Fibroblast of upper back skin (primary cell): ENCODE results near the gene SLC22A5.

Experiments used
- DNase-seq: peaks from one replicate; pipeline ENCODE4 v3.0.0-alpha.2; 2013

The SLC22A5 gene

DNA sequence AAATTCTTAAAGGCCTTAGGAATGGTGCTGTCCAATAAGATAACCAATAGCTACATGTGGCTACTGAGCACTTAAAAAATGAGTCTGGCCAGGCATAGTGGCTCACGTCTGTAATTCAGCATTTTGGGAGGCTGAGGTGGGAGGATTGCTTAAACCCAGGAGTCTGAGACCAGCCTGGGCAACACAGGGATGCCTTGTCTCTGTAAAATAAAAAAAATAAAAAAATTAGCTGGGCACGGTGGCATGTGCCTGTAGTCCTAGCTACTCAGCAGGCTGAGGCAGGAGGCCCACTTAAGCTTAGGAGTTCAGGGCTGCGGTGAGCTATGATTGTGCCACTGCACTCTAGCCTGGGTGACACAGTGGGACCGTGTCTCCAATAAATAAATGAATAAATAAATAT, 1.3 kb upstream of the SLC22A5 start:
- DNase-seq, result no peak

DNA sequence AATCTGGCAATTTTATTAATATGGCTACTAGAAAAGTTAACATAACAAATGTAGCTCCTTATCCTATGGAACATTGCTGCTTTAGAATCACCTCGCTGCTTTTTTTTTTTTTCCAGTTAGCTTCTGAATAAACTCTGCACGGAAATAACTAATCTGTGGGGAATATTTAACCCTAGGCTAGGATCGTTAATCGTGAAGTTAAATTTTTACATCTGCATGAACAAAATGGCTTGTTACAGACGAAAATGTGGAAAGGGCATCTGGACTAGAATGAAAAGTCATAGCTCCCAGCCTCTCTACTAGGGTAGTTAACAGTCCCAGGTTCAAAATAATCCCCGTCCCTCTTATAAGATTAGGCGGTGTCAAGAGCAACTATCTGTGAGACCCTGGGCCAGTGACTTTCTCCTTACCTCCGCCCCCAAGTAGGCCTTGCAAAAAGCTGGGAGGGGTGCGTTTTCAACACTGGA, 470 bp upstream of the SLC22A5 start:
- no peak for DNase-seq

DNA sequence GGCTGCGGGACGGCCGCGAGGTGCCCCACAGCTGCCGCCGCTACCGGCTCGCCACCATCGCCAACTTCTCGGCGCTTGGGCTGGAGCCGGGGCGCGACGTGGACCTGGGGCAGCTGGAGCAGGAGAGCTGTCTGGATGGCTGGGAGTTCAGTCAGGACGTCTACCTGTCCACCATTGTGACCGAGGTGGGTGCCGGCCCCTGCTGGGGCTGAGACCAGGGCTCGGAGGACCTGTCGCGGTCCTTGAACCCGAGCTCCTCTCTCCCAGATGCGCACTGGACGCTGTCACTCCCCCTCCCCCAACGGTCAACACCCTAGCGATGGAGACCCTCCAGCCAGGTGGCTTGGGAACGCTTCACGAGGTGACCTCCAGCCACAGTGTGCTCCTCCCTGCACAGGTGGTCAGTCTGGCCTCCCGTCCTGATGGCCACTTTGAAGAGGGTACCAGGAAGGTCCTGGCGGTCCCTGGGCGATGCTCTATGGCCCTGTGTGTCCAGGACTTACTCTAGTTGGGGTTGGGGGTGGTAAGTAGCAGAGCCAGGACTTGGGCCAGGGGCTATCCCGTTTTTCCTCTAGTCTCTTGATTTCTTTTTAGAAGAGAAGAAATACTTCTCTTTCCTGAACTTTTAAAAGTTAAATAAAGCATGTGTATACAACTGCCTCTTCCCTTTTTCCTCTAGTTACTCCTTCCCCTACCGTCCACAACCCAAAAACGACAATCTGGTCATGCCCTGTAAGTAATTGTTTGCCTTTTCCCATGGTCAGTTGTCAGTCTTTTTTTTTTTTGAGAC, 866 bp downstream of the SLC22A5 start:
- no peak for DNase-seq

DNA sequence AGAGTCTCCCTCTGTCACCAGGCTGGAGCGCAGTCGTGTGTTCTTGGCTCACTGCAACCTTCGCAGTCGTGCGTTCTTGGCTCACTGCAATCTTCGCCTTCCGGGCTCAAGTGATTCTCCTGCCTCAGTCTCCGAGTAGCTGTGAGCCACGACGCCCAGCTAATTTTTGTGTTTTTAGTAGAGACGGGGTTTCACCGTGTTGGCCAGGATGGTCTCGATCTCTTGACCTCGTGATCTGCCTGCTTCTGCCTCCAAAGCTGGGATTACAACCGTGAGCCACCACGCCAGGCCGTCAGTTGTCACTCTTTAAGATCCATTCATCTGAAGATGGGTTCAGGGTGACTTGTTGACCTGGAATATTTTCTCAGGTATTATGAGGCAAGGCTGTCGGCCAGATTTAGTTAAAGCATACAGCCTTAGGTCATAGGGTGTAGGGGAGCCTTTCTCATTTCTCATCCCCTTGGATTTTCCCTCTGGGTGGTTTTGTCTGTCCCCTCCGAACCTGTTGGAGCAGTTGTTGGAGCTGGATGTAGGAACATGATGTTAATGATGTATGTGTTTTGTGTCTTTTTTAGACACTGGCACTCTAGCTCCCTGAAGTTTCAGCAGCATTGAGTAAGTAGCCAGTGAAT, 1.6 kb downstream of the SLC22A5 start:
- DNase-seq, result no peak

DNA sequence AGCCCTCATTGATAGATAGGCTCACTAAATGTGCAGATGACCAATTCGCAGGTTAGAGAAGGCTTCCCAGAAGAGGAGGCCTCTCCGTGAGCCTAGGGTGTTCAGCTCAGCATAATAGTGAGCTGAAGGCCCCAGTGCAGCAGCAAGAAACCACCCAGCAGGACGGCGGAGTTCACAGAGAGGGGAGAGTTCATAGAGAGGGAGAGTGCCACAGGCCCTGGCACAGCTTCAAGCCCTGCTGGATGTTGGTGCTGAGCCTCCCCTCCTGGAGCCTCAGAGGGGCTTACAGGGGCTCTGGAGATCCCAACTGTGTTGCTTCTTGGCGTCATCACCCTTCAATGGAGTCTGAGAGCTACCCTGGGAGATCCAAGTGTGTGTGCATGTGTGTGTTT, 2.1 kb downstream of the SLC22A5 start:
- no peak for DNase-seq

DNA sequence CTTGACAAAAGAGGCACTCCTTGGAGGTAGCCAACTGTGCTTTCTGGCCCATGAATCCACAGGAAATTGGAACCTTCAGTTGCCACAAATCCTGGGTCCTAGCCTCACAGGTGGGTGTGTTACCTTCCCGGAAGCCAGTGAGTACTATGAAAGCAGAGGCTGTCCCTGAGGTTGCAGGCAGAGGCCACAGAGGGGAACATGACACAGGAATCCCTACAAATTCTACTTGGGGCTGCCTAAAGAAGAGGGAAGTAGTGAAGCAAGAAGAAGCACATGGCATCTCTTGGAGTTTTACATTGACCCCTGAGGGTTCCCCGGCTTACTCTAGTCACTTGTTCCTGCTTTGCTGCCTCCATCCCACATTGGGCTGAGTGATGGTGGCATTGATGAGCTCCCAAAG, 2.6 kb downstream of the SLC22A5 start:
- DNase-seq, result no peak

DNA sequence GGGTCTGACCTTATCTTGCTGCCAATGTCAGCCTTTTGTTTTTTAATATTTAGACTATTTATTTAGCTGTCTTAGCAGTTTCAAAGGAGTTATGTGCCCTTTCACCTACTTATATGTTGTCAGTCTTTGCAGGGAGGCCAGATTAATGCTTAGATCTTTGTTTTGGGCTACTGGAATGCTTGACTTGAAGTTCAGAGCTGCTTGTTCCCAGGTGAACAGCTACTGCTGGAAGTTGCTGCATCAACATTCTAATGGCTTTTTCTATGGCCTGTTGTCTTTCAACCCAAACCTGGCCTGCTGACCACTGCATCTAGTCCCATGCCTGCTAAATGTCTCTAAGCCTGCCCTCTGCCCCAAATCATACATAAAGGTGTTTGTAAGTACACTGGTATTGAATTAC, 3.0 kb downstream of the SLC22A5 start:
- DNase-seq, result no peak

DNA sequence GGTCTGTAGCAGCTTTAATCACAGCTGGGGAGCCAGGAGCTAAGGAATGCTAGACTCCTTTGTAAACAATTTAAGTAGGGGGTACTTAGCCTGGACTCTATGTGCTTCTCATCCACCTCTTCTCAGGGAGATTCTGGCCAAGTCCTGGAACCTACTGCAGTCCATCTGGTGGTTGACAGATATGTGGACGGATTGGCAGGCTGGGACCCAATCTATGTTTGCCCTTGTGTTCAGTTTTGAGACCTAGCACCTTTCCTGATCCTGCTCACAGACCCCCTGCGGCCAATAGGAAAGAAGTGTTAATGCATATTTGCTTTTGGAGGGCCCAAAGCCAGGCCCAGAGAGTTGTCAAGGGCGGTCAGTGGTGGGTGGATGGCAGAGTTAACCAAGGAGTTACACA, 6.4 kb downstream of the SLC22A5 start:
- DNase-seq, result no peak

DNA sequence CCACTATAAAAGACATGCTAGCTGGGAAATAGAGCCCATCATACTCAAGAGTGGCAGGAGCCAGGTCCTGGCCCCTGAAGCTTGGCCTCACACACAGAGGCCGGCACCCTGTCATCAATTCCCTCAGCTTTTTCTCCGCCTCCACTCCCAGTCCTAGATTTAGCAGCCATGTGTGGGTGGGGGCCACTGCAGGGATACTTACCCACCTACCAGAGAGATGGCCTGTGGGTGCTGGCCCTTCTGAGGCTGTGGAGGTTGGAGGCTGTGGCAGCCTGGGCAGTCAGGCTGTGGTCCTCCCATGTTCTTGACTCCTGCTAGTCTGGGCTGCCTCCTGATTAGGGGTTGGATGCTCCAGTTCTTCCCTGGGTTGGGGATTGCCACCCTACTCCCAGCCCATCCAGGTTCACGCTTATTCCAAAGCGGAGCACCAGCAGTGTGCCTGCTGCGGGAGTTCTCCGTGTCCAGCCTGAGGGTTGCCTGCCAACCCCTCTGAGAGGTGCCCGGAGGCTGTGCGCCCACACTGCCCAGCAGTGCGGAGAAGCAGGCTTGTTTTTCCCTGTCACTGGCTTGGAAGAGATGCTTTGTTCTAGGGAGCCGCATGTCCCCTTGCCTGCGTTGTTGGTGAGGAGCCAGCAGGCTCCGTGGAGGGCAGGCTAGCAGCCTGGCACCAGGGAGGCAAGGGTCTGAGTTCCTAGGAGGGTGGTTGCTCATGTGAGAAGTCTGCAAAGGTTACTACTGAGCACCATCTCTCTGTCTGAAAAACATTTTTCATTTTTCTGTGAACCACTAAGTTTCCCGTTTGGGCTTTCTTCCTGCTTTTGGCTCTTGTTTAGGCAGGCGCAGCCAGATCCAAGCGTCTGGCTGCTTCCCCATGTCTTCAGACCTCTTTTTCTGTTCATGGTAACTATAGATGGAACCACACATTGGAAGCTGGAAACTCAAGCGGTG, 7.5 kb downstream of the SLC22A5 start:
- no peak for DNase-seq

DNA sequence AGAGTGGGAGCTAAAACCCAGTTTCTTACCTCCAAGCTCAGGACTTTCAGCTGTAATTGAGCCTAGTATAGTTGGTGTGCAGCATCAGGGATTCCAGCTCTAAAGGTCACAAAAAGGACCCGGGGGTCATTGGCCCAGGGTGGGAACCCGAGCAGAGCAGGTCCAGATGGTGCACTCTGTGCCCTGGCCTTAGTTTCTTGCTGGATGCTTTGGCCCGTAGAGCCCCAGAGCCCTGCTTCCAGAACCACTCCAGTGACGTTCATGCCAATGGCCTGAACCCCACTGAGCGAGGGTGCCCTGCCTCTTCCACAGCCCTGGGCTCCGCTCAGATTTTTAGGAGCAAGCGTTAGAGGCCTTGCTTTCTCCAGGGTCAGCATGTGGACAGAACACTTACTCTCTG, 8.2 kb downstream of the SLC22A5 start:
- DNase-seq, result no peak

DNA sequence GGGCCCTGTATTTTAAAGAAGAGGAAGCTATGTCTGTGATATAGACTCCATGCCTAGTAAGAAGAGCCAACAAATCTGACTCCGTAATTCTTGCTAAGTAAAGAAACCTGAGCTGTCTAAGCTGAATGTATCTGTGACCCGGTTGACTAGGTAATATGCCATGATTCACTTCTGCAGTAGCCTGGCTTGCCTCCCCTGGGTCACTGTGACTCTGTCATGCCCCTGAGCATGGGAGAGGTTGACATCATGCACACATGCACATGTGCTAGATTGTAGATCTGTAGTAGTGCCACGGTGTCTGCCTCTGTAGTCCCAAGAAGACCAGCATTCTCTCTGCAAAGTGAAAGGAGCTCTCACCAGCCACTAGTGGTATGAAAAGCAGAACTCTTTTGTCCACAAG, 9.1 kb downstream of the SLC22A5 start:
- no peak for DNase-seq

DNA sequence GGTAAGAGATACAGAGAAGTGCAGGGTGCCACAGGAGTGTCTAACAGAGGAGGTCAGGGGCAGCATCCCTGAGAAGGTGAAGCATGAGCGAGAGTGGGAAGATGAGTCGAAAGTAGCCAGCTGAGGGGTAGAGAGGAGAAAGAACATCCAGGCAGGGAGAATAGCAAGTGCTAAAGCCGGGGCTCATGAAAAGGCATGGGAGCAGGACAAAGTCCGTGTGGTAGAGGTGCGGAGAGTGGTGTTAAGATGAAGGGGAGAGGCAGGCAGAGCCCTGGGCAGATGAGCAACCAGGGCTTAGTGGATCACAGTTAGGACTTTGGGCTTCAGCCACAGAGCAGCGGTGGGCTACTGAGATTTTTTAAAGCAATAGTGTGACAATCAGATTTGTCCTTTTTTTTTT, 10.5 kb downstream of the SLC22A5 start:
- no peak for DNase-seq

DNA sequence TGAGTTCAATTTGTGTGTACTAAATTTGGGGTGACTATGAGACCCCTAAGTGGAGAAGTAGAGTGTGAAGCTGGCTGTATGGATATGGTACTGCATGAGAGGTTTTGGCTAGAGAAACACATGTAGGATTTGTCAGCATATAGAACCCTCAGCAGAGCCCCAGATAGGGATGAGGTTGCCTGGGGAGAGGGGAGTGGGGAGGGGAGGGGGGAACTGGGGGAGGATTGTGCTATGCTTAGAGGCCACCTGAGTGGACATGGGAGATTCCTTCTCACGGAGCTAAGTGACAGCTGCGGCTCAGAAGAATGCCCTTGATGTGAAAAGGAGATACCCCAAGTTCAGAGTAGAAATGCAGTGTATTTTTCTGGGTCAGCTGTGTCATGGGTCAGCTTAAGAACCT, 11.2 kb downstream of the SLC22A5 start:
- no peak for DNase-seq

DNA sequence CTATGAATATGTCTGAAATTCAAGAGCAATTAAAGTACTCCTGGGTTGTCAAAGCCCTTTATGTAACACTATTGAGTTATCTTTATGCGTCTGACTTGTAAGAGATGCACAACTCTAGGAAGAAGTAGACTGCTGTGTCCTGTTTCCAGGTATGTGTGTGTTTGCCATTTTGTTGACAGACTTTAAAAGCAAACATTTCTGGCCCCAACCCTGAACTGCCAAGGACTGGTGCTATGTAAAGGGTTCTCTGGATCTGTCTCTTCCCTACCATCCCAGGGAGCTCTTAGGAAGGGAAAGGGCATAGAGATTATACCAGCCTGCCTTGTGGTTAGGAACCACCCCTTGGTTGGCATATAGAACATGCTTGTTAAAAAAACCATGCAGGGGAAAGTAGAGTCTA, 12.1 kb downstream of the SLC22A5 start:
- no peak for DNase-seq

DNA sequence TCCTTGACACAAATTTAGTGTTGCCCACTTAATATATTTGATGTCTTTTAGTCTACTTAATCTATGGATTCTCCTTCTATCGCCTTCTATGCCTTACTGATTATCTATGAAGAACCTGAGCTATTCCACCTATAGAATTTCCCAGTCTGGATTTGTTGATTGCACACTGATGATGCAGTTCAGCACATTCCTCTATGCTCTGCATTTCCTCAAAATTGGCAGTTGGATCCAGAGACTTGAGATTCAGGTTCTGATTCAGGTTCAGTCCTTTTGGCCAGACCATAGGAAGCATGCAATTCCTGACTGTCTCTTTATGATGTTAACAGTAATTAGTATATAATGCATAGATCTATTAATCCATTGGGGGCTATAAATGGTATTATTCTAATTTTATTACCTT, 13.8 kb downstream of the SLC22A5 start:
- no peak for DNase-seq

DNA sequence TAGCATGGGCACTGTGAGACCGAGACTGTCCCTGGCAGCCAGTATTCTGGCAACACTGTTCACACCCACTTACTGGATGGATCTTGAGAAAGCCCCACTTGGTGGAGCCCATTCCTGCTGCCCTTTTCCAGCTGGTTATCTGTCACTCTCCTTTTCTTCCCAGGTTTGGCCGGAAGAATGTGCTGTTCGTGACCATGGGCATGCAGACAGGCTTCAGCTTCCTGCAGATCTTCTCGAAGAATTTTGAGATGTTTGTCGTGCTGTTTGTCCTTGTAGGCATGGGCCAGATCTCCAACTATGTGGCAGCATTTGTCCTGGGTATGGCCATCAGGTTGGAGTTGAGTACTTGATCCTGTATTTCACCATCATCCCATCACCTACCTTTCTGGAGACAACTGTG, 14.5 kb downstream of the SLC22A5 start:
- DNase-seq, result no peak

DNA sequence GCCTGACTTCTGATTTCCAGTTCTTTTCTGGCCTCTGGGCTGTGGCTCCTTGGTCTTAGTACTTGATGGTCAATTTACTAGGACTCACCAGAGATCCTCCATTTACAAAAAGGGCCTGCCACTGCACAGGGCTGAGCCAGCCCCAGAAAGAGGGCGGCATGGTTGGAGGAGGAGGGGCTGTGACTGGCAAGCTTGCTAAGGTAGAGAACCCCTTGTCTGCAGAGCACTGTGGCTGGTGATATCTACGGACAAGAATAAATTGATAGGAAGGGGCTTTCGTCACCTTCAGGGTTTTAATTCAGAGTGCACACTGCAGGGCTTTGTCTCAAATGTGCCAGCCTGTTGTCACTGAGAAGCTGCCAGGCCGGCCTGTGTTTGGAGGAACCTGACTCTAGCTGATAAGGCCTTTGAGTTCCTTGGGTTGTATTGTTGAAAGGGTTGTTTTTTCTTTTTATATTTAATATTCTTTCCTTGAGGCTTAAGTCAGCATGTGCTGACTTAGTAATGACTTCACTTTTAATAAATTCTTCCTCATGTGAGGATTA, 15.1 kb downstream of the SLC22A5 start:
- DNase-seq, result no peak

DNA sequence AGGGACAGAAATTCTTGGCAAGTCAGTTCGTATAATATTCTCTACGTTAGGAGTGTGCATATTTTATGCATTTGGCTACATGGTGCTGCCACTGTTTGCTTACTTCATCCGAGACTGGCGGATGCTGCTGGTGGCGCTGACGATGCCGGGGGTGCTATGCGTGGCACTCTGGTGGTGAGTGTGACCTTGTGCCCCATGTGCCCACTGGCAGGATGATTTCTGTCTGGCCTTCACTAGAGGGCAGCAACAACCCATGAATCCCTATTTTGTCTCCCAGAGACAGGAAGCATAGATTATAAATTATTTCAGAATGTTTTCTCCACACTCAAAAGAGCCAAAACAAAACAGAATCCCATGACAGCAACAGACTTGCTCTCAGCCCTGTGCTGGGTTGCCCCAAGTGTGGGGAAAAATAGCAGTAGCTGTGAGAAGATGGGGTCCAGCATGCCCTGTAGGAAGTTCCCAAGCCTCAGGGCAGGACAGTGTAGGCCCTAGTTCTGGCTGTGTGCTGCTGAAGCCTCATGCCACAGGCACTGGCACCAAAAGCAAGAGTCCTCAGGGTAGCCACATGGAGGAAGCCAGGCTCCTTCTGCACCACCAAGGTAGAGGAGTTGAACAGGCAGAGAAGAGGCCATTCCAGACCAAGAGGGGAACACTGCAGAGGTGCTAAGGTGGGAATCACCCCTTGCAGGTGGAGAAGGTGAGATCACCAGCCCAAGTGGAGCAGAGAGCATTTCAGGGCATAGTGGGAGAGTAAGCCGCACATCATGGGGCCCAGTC, 16.0 kb downstream of the SLC22A5 start:
- peak; percentile 58 for DNase-seq

DNA sequence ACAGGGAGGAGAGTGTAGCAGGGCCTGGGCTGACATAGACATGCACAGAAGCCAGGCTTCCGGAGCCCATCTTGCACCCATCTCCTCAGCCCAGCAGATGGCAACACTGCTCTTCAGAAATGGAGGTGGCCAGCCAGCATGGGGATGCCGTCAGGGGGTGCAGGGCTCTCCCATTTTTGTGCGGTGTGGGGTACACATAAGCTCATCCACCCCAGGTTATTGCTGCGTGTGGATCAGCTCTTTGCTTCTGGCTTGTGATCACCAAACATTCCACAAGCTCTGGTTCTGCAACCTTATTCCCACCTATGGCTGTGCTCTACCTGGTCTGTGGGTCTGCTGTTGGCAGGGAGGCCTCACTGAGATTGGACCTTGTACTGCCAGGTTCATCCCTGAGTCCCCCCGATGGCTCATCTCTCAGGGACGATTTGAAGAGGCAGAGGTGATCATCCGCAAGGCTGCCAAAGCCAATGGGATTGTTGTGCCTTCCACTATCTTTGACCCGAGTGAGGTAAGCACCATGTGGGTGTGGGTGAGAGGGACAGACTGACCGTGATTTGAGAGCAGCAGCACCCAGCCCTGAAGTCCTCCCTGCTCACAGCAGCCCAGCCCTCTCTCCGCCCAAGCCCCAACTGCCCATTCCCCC, 17.3 kb downstream of the SLC22A5 start:
- peak; percentile 71 for DNase-seq

DNA sequence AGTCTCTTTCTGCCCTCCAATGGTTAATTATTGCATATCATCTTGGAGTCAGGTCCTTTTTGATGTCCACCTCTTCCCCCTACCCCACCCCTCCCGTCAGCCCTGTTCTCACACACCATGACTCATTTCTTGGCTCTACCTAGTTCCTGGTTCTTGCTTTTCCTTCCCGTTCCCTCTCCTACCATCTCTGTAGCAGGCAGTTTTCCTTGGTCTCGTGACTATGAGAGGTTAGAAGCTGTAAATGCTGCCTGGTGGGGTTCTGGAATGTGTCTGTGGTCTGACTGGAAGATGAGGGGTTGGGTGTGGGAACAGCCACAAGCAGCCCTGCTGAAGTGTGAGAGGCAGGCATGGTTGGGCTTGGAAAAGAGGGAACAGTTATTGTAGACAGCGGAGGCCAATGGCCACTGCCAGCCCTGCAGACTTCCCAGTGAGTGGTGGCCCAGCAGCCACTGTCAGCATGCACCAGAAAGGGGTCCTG, 18.2 kb downstream of the SLC22A5 start:
- peak; percentile 100 for DNase-seq

DNA sequence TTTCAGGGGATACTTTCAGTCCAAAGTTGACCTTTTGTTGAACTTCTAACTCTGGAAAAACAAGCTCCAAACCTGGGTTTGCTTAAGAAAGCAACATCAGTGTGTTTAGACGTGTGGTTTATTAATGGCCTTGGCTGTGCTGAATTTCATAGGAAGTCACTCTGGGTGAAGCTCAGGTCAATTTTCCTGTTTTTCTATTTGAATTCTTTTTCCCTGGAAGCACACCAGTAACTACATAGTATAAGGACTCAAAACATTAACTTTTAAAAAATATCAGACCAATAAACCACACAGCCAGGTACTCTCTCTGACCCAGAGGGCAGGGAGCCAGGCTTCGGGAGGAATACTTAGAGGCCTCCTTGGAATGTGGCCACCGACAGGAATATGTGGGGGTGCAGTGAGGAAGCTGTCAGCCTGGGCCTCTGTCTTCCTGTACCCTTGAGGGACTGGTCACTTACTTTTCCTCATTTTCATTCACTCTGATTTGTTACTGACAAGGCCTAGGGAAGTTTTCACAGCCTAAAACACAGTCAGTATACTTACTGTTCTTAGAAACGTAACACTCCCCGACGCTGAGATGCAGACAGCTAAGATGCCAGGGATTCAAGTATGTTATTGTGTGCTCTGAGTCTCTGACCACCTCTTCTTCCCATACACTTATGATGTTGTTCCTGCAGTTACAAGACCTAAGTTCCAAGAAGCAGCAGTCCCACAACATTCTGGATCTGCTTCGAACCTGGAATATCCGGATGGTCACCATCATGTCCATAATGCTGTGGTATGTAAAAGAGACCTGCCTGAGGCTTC, 18.9 kb downstream of the SLC22A5 start:
- peak; percentile 72 for DNase-seq
